IPS-18c (cell line): ENCODE measurements around the gene RC3H1.
"Not testable (repeated sequence)": the region's sequence is repeated elsewhere in the genome, so short reads cannot be mapped to it uniquely, and the experiment has no call there.

Experiments
- H3K4me3 ChIP-seq: 2 replicates; pipeline ENCODE4 v1.7.0; 2013; ENCODE audit warnings: low read depth, mild to moderate bottlenecking, low read length, moderate library complexity; ENCODE audit not compliant: insufficient read depth
- H3K9me3 ChIP-seq: one replicate; pipeline ENCODE4 v1.6.1; 2013; ENCODE audit warnings: mild to moderate bottlenecking, low read length, moderate library complexity; ENCODE audit not compliant: control insufficient read depth, insufficient read depth

RC3H1 gene, protein sequence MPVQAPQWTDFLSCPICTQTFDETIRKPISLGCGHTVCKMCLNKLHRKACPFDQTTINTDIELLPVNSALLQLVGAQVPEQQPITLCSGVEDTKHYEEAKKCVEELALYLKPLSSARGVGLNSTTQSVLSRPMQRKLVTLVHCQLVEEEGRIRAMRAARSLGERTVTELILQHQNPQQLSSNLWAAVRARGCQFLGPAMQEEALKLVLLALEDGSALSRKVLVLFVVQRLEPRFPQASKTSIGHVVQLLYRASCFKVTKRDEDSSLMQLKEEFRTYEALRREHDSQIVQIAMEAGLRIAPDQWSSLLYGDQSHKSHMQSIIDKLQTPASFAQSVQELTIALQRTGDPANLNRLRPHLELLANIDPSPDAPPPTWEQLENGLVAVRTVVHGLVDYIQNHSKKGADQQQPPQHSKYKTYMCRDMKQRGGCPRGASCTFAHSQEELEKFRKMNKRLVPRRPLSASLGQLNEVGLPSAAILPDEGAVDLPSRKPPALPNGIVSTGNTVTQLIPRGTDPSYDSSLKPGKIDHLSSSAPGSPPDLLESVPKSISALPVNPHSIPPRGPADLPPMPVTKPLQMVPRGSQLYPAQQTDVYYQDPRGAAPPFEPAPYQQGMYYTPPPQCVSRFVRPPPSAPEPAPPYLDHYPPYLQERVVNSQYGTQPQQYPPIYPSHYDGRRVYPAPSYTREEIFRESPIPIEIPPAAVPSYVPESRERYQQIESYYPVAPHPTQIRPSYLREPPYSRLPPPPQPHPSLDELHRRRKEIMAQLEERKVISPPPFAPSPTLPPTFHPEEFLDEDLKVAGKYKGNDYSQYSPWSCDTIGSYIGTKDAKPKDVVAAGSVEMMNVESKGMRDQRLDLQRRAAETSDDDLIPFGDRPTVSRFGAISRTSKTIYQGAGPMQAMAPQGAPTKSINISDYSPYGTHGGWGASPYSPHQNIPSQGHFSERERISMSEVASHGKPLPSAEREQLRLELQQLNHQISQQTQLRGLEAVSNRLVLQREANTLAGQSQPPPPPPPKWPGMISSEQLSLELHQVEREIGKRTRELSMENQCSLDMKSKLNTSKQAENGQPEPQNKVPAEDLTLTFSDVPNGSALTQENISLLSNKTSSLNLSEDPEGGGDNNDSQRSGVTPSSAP

DNA sequence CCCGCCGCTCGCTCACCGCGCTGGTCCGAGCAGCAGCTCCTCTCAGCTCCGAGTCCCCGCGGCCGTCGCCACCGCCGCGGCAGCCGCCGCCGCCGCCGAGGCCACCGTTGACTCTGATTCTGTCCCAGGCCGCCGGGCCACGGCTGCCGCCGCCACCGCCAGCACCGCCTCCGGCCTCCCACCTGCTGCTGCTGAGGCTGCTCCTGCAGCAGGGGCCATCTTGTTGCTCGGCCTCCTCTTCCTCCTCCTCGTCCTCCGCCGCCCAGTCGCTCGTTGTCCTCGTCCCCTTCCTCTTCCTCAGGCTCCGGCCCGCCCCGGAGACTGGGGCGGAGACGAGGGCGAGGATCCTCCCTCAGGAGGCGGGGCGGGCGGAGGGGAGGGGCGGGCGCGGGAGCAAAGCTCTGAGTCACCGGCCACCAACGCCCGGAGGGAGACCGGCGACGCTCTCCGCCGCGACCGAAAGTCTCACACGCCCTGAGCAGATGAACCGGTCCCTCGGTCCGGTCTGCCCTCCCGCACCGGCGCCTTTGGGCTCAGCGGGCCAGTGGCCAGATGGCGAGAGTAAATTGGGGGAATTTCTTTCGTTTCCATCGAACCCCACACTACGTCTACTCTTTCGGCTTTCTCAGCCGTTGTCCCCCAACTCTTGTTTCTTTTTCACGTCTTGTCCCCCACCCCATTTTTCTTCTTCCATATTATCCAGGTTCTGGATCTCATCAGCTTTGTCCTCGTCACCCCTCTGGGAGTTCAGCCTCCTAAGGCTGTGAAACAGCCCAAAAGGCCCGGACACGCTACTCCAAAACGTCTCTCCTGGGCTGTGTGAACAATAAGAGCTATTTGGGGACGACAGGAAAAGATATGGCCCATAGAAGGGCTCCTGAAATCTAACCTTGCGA, at the start of gene RC3H1:
RC3H1 (minus strand) TSS at position 278 of the 896 bp plus-strand sequence. CDS start 29,372 bp downstream, outside the sequence.
- Histone ChIP-seq H3K9me3 (no peaks in the 10 kb centered on the region), H3K4me3 (peak within 1 kb of the TSS; percentile 95)

DNA sequence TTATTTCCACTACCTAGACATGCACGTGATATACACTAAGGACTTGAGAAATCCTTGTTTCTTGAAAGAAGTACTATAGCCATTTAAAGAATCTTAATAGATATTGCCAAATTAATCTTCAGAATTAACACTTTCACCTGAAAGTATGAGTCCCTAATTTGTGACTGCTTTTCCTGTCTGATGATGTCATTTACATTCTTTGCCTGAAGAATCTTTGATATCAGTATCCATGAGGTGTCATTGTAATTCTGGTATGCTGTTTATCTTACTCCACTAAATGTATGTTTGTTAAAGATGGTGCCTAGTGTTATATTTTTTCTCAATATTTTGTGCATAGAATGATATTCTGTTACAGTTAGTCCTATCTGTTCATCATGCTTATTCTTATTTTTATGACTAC, 48.5 kb upstream of the RC3H1 start:
- Histone ChIP-seq H3K4me3 (no peak overlapping the region), H3K9me3 (no peaks in the 10 kb centered on the region)

DNA sequence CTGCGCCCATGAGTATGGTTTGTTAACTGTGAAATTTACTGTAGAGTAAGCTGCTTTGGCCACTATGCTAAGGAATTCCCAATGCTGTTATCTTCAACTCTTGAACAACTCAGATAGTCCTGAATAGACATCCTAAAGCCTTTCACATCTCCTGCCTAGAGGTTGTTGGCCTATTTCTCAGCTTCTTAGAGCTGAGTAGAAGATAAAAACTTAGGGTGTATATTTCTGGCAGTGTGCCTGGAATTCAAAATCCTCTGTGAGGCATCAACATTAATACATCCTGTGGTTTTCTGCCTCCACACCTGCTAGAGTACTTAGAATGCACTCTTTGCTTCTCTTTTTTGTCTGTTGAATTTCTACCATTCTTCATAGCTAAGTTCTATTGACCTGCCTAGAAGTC, 45.8 kb upstream of the RC3H1 start:
- H3K4me3 ChIP-seq, result no peak overlapping the region
- H3K9me3 ChIP-seq, result no peaks in the 10 kb centered on the region

DNA sequence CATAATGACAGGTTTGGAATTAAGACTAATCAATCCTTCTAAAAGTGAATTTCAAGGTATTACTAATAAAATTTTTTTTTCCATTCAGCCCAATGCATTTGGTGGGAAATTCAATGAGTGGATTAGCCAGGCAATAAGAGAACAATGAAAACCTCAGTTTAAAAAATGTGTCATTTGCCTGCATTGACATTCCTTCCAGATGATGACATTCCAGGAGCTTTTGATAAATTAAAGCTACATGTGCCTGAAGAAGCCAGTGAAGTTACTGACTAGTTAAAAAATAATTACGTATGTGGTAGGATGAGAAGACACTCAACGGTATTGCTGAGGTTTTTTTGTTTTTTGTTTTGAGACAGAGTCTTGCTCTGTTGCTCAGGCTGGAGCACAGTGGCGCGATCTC, 37.9 kb upstream of the RC3H1 start:
- H3K9me3 ChIP-seq, result no peaks in the 10 kb centered on the region
- H3K4me3 ChIP-seq, result no peak overlapping the region

DNA sequence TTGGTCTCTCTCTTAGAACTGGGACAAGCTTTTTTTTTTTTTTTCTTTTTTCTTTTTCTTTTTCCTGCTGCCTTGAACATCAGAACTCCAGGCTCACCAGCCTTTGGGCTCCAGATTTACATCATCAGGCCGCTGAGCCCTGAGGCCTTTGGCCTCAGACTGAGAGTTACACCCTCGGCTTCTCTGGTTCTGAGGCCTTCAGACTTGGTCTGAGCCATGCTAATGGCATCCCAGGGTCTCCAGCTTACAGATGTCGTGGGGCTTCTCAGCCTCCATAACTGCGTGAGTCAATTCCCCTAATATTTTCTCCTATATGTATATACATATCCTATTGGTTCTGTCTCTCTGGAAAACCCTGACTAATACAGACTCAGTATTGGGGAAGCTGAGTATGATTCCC, 36.5 kb upstream of the RC3H1 start:
- H3K4me3 ChIP-seq, result no peak overlapping the region
- no peaks in the 10 kb centered on the region for H3K9me3 ChIP-seq

DNA sequence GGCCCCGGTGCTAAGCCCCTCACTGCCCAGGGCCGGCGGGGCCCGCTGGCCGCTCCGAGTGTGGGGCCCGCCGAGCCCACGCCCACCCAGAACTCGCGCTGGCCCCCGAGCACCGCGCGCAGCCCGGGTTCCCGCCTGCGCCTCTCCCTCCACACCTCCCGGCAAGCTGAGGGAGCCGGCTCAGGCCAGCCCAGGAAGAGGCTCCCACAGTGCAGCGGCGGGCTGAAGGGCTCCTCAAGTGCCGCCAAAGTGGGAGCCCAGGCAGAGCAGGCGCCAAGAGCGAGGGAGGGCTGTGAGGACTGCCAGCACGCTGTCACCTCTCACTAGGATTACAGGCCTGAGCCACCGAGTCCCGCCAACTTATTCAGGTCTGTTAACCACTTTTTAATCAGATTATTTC, 34.5 kb upstream of the RC3H1 start:
- not testable (repeated sequence) for H3K4me3 ChIP-seq, H3K9me3 ChIP-seq

DNA sequence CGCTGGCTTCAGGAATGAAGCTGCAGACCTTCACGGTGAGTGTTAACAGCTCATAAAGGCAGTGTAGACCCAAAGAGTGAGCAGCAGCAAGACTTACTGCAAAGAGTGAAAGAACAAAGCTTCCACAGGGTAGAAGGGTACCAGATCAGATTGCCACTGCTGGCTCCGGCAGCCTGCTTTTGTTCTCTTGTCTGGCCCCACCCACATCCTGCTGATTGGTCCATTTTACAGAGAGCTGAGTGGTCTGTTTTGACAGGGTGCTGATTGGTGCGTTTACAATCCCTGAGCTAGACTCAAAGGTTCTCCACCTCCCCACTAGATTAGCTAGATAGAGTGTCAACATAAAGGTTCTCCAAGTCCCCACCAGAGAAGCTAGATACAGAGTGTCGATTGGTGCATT, 33.6 kb upstream of the RC3H1 start:
- H3K9me3 ChIP-seq, H3K4me3 ChIP-seq: not testable (repeated sequence)

DNA sequence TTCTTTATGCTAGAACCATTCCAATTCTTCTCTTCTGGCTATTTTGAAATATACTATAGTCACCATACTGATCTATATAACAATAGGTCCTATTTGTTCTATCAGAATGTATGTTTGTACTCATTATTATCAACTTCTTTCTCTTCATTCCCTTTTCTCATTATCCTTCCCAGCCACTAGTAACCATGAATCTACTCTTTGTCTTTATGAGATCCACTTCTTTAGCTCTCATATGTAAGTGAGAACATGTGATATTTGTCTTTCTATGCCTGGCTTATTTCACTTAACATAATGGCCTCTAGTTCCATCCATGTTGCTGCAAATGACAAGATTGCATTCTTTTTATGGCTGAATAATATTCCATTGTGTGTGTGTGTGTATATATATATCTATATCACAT, 31.7 kb upstream of the RC3H1 start:
- no peak overlapping the region for H3K4me3 ChIP-seq

DNA sequence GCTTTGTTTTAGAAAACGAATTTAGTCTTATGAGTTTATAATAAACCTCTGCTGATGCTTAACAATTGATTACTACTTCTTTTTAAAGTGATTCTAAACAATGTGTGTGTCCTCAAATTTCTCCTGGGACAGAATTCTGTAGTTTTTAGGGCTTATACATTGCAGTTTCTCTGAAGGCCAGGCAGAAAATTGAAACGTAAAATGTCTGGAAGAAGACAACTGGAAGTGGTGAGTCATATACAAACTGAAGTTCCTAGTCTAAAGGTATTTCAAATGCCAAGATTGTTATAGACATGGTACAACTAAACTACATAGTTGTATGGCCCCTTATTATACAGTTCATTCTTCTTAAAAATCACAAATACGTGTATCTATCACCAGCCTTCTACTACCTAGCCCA, 30.5 kb upstream of the RC3H1 start:
- H3K9me3 ChIP-seq, result no peaks in the 10 kb centered on the region
- H3K4me3 ChIP-seq, result no peak overlapping the region

More for the DNA sequence above, 31.7 kb upstream of the RC3H1 start:
- H3K9me3 ChIP-seq, result no peaks in the 10 kb centered on the region

DNA sequence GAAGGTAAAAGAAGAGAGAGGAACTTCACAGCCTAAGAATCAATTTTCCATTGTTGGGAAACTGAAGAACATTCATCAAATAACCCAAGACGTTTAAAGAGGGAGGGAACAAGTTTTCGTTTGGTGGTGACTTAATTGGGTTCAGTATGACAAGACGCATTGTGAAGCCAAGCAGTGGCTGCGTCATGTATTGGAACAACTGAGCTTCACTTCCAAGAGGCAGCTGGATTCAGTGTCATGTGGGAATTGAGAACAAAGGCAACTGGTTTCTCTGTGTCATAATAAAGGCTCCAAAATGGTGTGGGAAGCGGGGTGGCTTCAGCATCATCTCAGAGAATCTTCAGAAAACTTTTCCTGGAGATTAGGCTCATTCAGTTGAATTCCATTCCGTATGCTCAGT, 29.8 kb upstream of the RC3H1 start:
- Histone ChIP-seq H3K9me3 (no peaks in the 10 kb centered on the region), H3K4me3 (no peak overlapping the region)

DNA sequence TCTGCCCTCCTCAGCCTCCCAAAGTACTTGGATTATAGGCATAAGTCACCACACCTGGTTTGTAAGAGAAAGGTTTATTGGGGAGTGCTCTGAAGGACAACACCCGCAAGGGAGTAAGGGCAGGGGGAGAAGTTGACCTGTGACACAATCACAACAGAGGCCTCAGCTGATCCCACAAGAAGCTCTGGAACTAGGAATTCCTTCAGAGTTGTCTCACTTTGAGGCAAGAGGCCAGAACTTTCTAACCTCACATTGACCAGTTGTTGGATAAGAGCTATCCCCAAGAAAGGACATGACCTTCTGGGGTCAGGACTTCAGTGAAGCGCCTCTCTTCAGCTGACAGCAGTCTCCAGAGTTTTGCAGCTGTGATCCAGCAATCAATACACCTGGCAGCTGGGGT, 27.4 kb upstream of the RC3H1 start:
- H3K4me3 ChIP-seq, result no peak overlapping the region
- H3K9me3 ChIP-seq, result no peaks in the 10 kb centered on the region

DNA sequence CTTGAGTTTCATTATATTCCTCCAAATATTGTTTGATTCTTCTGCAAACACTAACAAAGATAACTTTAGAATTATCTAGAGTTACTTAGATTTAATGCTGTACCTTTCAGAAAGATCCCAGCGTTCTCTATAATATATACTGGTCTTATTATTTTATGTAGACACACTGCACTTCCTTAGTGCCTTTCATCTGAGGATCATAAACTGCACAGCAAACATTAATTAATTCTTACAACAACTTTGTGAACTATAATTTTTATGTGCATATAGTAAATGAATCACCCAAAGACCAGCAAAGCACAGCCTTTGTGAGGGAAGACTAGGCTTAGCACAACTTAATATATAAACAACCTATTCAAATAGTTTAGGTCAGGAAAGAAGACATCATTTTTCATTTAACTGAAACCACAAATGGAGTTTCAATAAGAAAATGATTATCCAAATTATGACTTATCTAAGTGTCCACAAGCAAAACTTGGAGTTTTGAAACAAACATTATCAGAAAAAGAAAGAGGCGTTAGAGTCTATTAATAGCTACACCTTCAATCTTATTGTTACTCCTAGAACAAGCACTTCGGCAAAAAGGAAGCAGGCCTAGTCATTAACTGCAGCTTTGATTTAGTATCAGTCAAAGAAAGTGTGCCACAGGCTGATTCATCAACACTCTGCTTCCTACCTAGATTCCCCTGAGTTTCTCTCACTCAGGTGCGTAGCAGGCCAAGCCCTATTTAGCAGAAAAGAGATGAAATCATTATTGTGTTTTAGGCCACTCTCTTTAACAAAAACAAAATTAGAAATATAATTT, 22.5 kb upstream of the RC3H1 start:
- Histone ChIP-seq H3K9me3 (no peaks in the 10 kb centered on the region), H3K4me3 (no peak overlapping the region)

DNA sequence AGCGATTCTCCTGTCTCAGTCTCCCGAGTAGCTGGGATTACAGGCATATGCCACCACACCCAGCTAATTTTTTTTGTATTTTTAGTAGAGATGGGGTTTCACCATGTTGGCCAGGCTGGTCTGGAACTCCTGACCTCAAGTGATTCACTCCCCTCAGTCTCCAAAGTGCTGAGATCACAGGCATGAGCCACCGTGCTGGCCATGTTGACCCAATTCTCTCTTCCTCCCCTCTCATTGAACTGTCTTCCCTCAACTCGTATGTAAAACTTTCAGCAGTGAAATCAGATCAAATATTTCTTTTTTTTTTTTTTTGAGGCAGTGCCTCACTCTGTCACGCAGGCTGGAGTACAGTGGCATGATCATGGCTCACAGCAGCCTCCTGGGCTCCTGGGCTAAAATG, 20.4 kb upstream of the RC3H1 start:
- H3K9me3 ChIP-seq, H3K4me3 ChIP-seq: not testable (repeated sequence)

DNA sequence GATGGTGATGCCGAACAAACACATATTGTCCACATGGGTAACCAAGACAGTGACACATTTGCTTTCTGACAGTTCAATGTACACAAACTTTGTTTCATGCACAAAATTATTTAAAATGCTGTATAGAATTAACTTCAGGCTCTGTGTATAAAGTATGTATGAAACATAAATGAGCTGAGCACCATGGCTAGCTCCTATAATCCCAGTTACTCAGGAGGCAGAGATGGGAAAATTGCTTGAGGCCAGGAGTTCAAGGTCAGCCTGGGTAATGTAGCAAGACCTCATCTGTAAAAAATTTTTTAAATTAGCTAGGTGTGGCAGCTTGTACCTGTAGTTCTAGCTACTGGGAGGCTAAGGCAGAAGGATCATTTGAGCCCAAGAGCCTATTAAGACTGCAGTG, 19.2 kb upstream of the RC3H1 start:
- Histone ChIP-seq H3K9me3 (no peaks in the 10 kb centered on the region), H3K4me3 (no peak overlapping the region)

DNA sequence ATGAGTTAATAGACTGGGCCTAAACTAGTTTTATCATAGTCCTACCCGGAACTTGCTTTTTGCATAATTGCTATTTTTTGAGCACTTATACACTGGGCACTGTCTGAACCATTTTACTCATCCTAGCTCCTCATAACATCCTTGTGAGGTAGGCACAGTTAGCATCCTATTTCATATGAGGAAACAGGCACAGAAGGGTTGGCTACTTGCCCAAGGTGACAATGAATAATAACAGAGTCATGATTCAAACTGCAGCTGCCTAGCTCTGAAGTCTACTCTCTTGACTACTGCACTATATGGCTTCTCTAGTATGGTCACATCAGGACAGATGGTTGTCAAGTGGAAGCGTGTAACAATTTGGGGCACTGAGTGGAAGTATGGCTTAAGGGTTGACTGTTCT, 18.2 kb upstream of the RC3H1 start:
- Histone ChIP-seq H3K9me3 (no peaks in the 10 kb centered on the region), H3K4me3 (no peak overlapping the region)

DNA sequence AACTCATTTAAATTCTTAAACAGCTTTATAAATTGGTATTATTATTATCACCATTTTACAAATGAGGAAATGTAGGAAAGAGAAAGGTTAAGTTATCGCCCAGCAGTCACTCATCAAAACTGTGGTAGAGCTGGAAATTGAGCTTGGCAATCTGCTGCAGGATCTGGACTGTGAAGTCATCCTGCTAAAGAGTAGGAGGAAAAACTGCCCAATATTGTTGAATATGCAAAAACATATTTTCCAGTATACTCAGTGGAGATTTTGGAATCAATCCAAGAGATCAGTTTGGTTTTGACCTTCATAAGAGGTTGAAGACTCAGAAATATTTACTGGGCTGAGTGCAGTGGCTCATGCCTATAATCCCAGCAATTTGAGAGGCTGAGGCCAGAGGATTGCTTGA, 16.9 kb upstream of the RC3H1 start:
- Histone ChIP-seq H3K4me3 (no peak overlapping the region), H3K9me3 (no peaks in the 10 kb centered on the region)
